Stomach smooth muscle (tissue), 2 donors: ENCODE data around the gene SETD2.

ENCODE experiments used
- H3K27ac ChIP-seq: one replicate; pipeline ENCODE4 v1.7.0; 2013; ENCODE audit warnings: mild to moderate bottlenecking, low read length, inconsistent platforms
- H3K27me3 ChIP-seq, 2 donors: one replicate each; pipeline ENCODE4 v1.7.0; 2013; ENCODE audit warnings: low read length in 2 of 2; ENCODE audit not compliant: insufficient read depth in 2 of 2, control insufficient read depth in 1 of 2
- H3K36me3 ChIP-seq, 2 donors: one replicate each; pipeline ENCODE4 v1.7.0; 2013; ENCODE audit warnings: low read length in 2 of 2; ENCODE audit not compliant: control insufficient read depth in 2 of 2, insufficient read depth in 2 of 2
- H3K4me1 ChIP-seq: one replicate; pipeline ENCODE4 v1.7.0; 2013; ENCODE audit warnings: low read length; ENCODE audit not compliant: control insufficient read depth, insufficient read depth
- H3K4me3 ChIP-seq, 2 donors: one replicate each; pipeline ENCODE4 v1.7.0; 2013; ENCODE audit warnings: low read length in 2 of 2
- H3K9ac ChIP-seq, 2 donors: one replicate each; pipeline ENCODE4 v1.7.0; 2013; ENCODE audit warnings: low read length in 2 of 2, mild to moderate bottlenecking in 1 of 2
- H3K9me3 ChIP-seq, 2 donors: one replicate each; pipeline ENCODE4 v1.7.0; 2013; ENCODE audit warnings: low read length in 2 of 2; ENCODE audit not compliant: control insufficient read depth in 2 of 2
- donor health status: healthy.
- donor health status: Pancreatic carcinoma.

SETD2 gene

GRCh38 chr3:47019201-47019600 lies 144.7 kb downstream of the SETD2 start:
- Histone ChIP-seq H3K9ac (no peak overlapping the region), H3K27ac (no peak overlapping the region), H3K36me3 (peaks cover 33 to 42% of the 10 kb centered on the region in 2 donors), H3K27me3 (no peaks in the 10 kb centered on the region), H3K4me3 (no peak overlapping the region), H3K9me3 (no peaks in the 10 kb centered on the region), H3K4me1 (peaks cover 16% of the 10 kb centered on the region)

GRCh38 chr3:47018269-47018611 lies 145.7 kb downstream of the SETD2 start:
- H3K4me1 ChIP-seq = peaks cover 16% of the 10 kb centered on the region
- no peaks in the 10 kb centered on the region for H3K9me3 ChIP-seq
- no peaks in the 10 kb centered on the region for H3K27me3 ChIP-seq
- H3K27ac ChIP-seq = no peak overlapping the region
- H3K4me3 ChIP-seq = no peak overlapping the region
- H3K9ac ChIP-seq = no peak overlapping the region
- peaks cover 33 to 46% of the 10 kb centered on the region in 2 donors for H3K36me3 ChIP-seq

- H3K9ac ChIP-seq = no peak overlapping the region
- peaks cover 33 to 50% of the 10 kb centered on the region in 2 donors for H3K36me3 ChIP-seq
- H3K4me3 ChIP-seq = no peak overlapping the region
- H3K27ac ChIP-seq = no peak overlapping the region
- H3K27me3 ChIP-seq = no peaks in the 10 kb centered on the region
- no peaks in the 10 kb centered on the region for H3K9me3 ChIP-seq
- peaks cover 13% of the 10 kb centered on the region for H3K4me1 ChIP-seq
Measured at GRCh38 chr3:47017504-47018268, 146.2 kb downstream of the SETD2 start.

- no peak overlapping the region for H3K4me3 ChIP-seq
- H3K36me3 ChIP-seq = peaks cover 33 to 50% of the 10 kb centered on the region in 2 donors
- H3K27ac ChIP-seq = no peak overlapping the region
Measured at GRCh38 chr3:47016934-47017435, 146.9 kb downstream of the SETD2 start.

GRCh38 chr3:47016086-47016933 lies 147.6 kb downstream of the SETD2 start:
- peaks cover 33 to 50% of the 10 kb centered on the region in 2 donors for H3K36me3 ChIP-seq
- peaks cover 4% of the 10 kb centered on the region for H3K4me1 ChIP-seq
- H3K4me3 ChIP-seq = no peak overlapping the region
- H3K27ac ChIP-seq = no peak overlapping the region
- no peaks in the 10 kb centered on the region for H3K27me3 ChIP-seq
- H3K9me3 ChIP-seq = no peaks in the 10 kb centered on the region
- H3K9ac ChIP-seq = no peak overlapping the region

More at GRCh38 chr3:47016934-47017435, 146.9 kb downstream of the SETD2 start:
- H3K9me3 ChIP-seq = no peaks in the 10 kb centered on the region
- no peak overlapping the region for H3K9ac ChIP-seq
- H3K27me3 ChIP-seq = no peaks in the 10 kb centered on the region
- H3K4me1 ChIP-seq = peaks cover 6% of the 10 kb centered on the region

- Histone ChIP-seq H3K9me3 (no peaks in the 10 kb centered on the region), H3K4me1 (peaks cover 1% of the 10 kb centered on the region), H3K36me3 (peaks cover 33 to 50% of the 10 kb centered on the region in 2 donors), H3K9ac (no peak overlapping the region), H3K27ac (no peak overlapping the region), H3K27me3 (no peaks in the 10 kb centered on the region), H3K4me3 (no peak overlapping the region)
Measured at GRCh38 chr3:47015151-47015550, 148.8 kb downstream of the SETD2 start.

GRCh38 chr3:47014036-47014435 lies 149.9 kb downstream of the SETD2 start:
- Histone ChIP-seq H3K4me1 (peaks cover 9% of the 10 kb centered on the region), H3K27ac (no peak overlapping the region), H3K27me3 (no peaks in the 10 kb centered on the region), H3K36me3 (peaks cover 28 to 42% of the 10 kb centered on the region in 2 donors), H3K4me3 (no peak overlapping the region), H3K9ac (no peak overlapping the region), H3K9me3 (no peaks in the 10 kb centered on the region)

- Histone ChIP-seq H3K9me3 (no peaks in the 10 kb centered on the region), H3K9ac (no peak overlapping the region), H3K36me3 (peaks cover 21 to 35% of the 10 kb centered on the region in 2 donors), H3K4me1 (peaks cover 9% of the 10 kb centered on the region), H3K27ac (no peak overlapping the region), H3K27me3 (no peaks in the 10 kb centered on the region), H3K4me3 (no peak overlapping the region)
Measured at GRCh38 chr3:47013231-47013630, 150.7 kb downstream of the SETD2 start.

GRCh38 chr3:47012342-47013230 lies 151.3 kb downstream of the SETD2 start:
- H3K36me3 ChIP-seq = peaks cover 15 to 29% of the 10 kb centered on the region in 2 donors

GRCh38 chr3:47011371-47011770 lies 152.5 kb downstream of the SETD2 start:
- Histone ChIP-seq H3K9ac (no peak overlapping the region), H3K27ac (no peak overlapping the region), H3K4me1 (peaks cover 9% of the 10 kb centered on the region), H3K27me3 (no peaks in the 10 kb centered on the region), H3K36me3 (peaks cover 6 to 18% of the 10 kb centered on the region in 2 donors), H3K9me3 (no peaks in the 10 kb centered on the region), H3K4me3 (no peak overlapping the region)

More at GRCh38 chr3:47012342-47013230, 151.3 kb downstream of the SETD2 start:
- H3K9ac ChIP-seq = no peak overlapping the region
- H3K9me3 ChIP-seq = no peaks in the 10 kb centered on the region
- peaks cover 9% of the 10 kb centered on the region for H3K4me1 ChIP-seq
- no peak overlapping the region for H3K4me3 ChIP-seq
- H3K27me3 ChIP-seq = no peaks in the 10 kb centered on the region
- H3K27ac ChIP-seq = no peak overlapping the region
